ENCODE data around the gene ZNF431. TPM values are rescaled to one million over a fixed set of nuclear protein-coding genes. Genes with fewer than 3 reads are reported as not detected.

ZNF431 gene
- total and polyA plus RNA-seq, 2 donors (not counting 3 experiments of a cell fraction or from before 2014, with no cell fraction given), result 3.5 to 12.0 TPM

- TF ChIP-seq EZH2 (IDR thresholded peaks at IDR 0.05; ENCODE audit: borderline replicate concordance, low read depth, low read length, severe bottlenecking) (no peak), POLR2AphosphoS5 (IDR thresholded peaks at IDR 0.05; ENCODE audit: insufficient read depth, low read depth, low read length) (no peak), POLR2A (IDR thresholded peaks at IDR 0.05; ENCODE audit: low read depth, low read length) (no peak), CTCF (IDR thresholded peaks at IDR 0.05; ENCODE audit: extremely low read depth in 1 of 2, insufficient read depth in 1 of 2, low read depth in 1 of 2, low read length in 2 of 2) (no peak), MYC (IDR thresholded peaks at IDR 0.05; ENCODE audit: low read depth, low read length) (no peak), FOS (IDR thresholded peaks at IDR 0.05; ENCODE audit: borderline replicate concordance, insufficient read depth, low read length) (no peak), JUN (IDR thresholded peaks at IDR 0.05; ENCODE audit: borderline replicate concordance, insufficient read depth, insufficient read length, low read depth) (no peak), GATA2 (IDR thresholded peaks at IDR 0.05; ENCODE audit: insufficient read depth, insufficient read length, low read depth, low read length) (no peak), MAX (IDR thresholded peaks at IDR 0.05; ENCODE audit: insufficient read depth, insufficient read length) (no peak)
- Histone ChIP-seq H3K27ac (ENCODE audit: insufficient read depth, low read depth, low read length) (no peak overlapping the region), H3K4me1 (ENCODE audit: control insufficient read depth, extremely low read depth, insufficient read depth, low read length) (no peaks in the 10 kb centered on the region), H3K79me2 (ENCODE audit: control insufficient read depth, insufficient read depth, low read length) (no peaks in the 10 kb centered on the region), H3K27me3 (ENCODE audit: control insufficient read depth in 2 of 2, insufficient read depth in 2 of 2, low read length in 2 of 2) (no peaks in the 10 kb centered on the region), H3K9me3 (replicated peaks; ENCODE audit: control insufficient read depth, insufficient read depth, low read length) (no peaks in the 10 kb centered on the region), H3K9me1 (replicated peaks; ENCODE audit: control insufficient read depth, extremely low read depth, insufficient read depth, low read length) (no peaks in the 10 kb centered on the region), H3K9ac (replicated peaks; ENCODE audit: extremely low read depth, insufficient read depth, low read length) (no peak overlapping the region), H3K4me2 (ENCODE audit: insufficient read depth, low read length) (no peak overlapping the region), H3K4me3 (replicated peaks in 1 of 3; ENCODE audit: insufficient read depth in 1 of 3, low read depth in 1 of 3, low read length in 3 of 3) (no peak overlapping the region), H4K20me1 (replicated peaks; ENCODE audit: control insufficient read depth, extremely low read depth, insufficient read depth, low read length) (no peaks in the 10 kb centered on the region), H3K36me3 (ENCODE audit: control insufficient read depth in 2 of 2, extremely low read depth in 1 of 2, insufficient read depth in 2 of 2, low read length in 2 of 2) (peaks cover 0 to 20% of the 10 kb centered on the region in 2 experiments), H2AFZ (ENCODE audit: low read depth, low read length) (no peak overlapping the region)
- intact Hi-C loops (cut with micrococcal nuclease), result loop anchor here (10.0 kb wide), 1 partner anchor 176 kb away; the partner anchor contains the start of gene ZNF708
- dilution Hi-C loops (cut with MboI; ENCODE audit: extremely low pct_ligation_motif_present, low sequenced_read_pairs), result no loop called here
- POLR2A ChIA-PET, result no interaction called here
- DNase-seq (ENCODE audit: low read depth, low spot score) (no peak), FAIRE-seq (no peak)
- BruUV-seq (replicated peaks), result no TSS peak
- CTCF ChIA-PET, result no interaction called here
Measured at GRCh38 chr19:21148681-21149080, 6.8 kb downstream of the ZNF431 start.

Measured in endothelial cell of umbilical vein (primary cell).